Sigmoid colon (tissue), 7 donors: ENCODE results near the gene PERM1. TPM values are rescaled to one million over a fixed set of nuclear protein-coding genes. Genes with fewer than 3 reads are reported as not detected.

Source experiments
- DNase-seq: peaks from one replicate; pipeline ENCODE4 v3.0.0-alpha.2; 2019
- H3K27ac ChIP-seq, 4 donors: fragments of 200-600 bp; sonication (generic); one replicate each; pipeline ENCODE4 v1.5.1; 2016 to 2019; ENCODE audit warnings: mild to moderate bottlenecking in 1 of 4
- H3K27me3 ChIP-seq, 3 donors: fragments of 200-600 bp; sonication (generic); one replicate each; pipeline ENCODE4 v1.5.1; 2019; ENCODE audit warnings: mild to moderate bottlenecking in 1 of 3
- H3K36me3 ChIP-seq, 4 donors: fragments of 200-600 bp; sonication (generic); one replicate each; pipeline ENCODE4 v1.5.1; 2016 to 2019
- H3K4me1 ChIP-seq, 4 donors: fragments of 200-600 bp; sonication (generic); one replicate each; pipeline ENCODE4 v1.5.1; 2017 to 2019
- H3K4me3 ChIP-seq, 4 donors: fragments of 200-600 bp; sonication (generic); one replicate each; pipeline ENCODE4 v1.5.1; 2017 to 2019; ENCODE audit warnings: mild to moderate bottlenecking in 2 of 4, moderate library complexity in 1 of 4
- H3K9me3 ChIP-seq, 4 donors: fragments of 200-600 bp in 3 of 4; sonication (generic) in 3 of 4; one replicate each; pipeline versions ENCODE4 v1.5.1 to v1.6.1; 2013 to 2019
- EP300 ChIP-seq, 4 donors: sonication (generic); formaldehyde crosslinking; IDR thresholded peaks; one replicate each; pipeline ENCODE4 v1.6.1; 2017; ENCODE audit warnings: antibody characterized with exemption in 4 of 4
- POLR2A ChIP-seq, 2 donors: fragments of 450-650 bp; IDR thresholded peaks; one replicate each; pipeline ENCODE4 v1.6.1; 2016; ENCODE audit warnings: antibody characterized with exemption in 2 of 2, mild to moderate bottlenecking in 2 of 2, moderate library complexity in 2 of 2
- POLR2AphosphoS5 ChIP-seq, 4 donors: sonication (generic); formaldehyde crosslinking; IDR thresholded peaks; one replicate each; pipeline ENCODE4 v1.6.1; 2017; ENCODE audit warnings: antibody characterized with exemption in 4 of 4
- WGBS, 2 donors: extraction: QIAGEN DNeasy Blood & Tissue Kit; methylation state at CpG; one replicate each; pipeline ENCODE4 v1.1.7; 2013; 5-methylcytosine and 5-hydroxymethylcytosine counted together
- intact Hi-C: fragments of 100-400 bp; cut with DNase I; formaldehyde crosslinking; loops from one replicate; pipeline ENCODE4 v1.15.1; 2023
- polyA plus RNA-seq, 3 donors: library from polyadenylated mRNA; stranded (reverse); fragments of 200-250 nt; gene quantifications; one replicate each; pipeline ENCODE4 v1.2.3, GENCODE V29; 2013
- total RNA-seq, 4 donors: library from RNA; depleted of rRNA; stranded (reverse); fragments of >200 nt; gene quantifications; one replicate each; pipeline ENCODE4 v1.1.0, GENCODE V29; 2016
- TF ChIP-seq, protein P1 (sequence below), 4 experiments: fragments of 450-650 bp in 3 of 4; fragments of 200-600 bp in 1 of 4; IDR thresholded peaks; one replicate each; pipeline ENCODE4 v1.5.1; 2016 to 2019; ENCODE audit warnings: antibody characterized with exemption in 4 of 4, mild to moderate bottlenecking in 3 of 4, moderate library complexity in 2 of 4
- donor health status: healthy with polysubstance abuse.
- donor health status: Bipolar disorder and iron deficiency.
- donor health status: healthy.

Gene PERM1
- total and polyA plus RNA-seq, 7 donors, result under 0.01 to 0.69 (median 0.16) TPM; not detected in 4

- Histone ChIP-seq H3K36me3 (no peaks in the 10 kb centered on the region), H3K27ac (peak overlapping the region; percentile 89 to 98 (median 96)), H3K4me3 (peak overlapping the region; percentile 46 to 92 (median 60)), H3K9me3 (no peaks in the 10 kb centered on the region), H3K4me1 (peaks cover 0 to 42% (median 31%) of the 10 kb centered on the region in 4 donors), H3K27me3 (peaks cover 0 to 17% (median 5%) of the 10 kb centered on the region in 3 donors)
- 0 to 1% methylated on average over 86 of the region's 86 CpGs for WGBS, 2 donors
- peak; percentile 78 for DNase-seq
- intact Hi-C loops, result no loop called here
- TF ChIP-seq POLR2AphosphoS5 (IDR thresholded peaks at IDR 0.05), result peak in 1 of 4 donors; percentile 4
- TF ChIP-seq EP300 (IDR thresholded peaks at IDR 0.05), result no peak
- TF ChIP-seq, protein P1, sequence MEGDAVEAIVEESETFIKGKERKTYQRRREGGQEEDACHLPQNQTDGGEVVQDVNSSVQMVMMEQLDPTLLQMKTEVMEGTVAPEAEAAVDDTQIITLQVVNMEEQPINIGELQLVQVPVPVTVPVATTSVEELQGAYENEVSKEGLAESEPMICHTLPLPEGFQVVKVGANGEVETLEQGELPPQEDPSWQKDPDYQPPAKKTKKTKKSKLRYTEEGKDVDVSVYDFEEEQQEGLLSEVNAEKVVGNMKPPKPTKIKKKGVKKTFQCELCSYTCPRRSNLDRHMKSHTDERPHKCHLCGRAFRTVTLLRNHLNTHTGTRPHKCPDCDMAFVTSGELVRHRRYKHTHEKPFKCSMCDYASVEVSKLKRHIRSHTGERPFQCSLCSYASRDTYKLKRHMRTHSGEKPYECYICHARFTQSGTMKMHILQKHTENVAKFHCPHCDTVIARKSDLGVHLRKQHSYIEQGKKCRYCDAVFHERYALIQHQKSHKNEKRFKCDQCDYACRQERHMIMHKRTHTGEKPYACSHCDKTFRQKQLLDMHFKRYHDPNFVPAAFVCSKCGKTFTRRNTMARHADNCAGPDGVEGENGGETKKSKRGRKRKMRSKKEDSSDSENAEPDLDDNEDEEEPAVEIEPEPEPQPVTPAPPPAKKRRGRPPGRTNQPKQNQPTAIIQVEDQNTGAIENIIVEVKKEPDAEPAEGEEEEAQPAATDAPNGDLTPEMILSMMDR (IDR thresholded peaks at IDR 0.05), result no peak
- TF ChIP-seq POLR2A (IDR thresholded peaks at IDR 0.05), result no peak
Observed at GRCh38 chr1:998995-999724, 17.3 kb upstream of the PERM1 start.

DNA sequence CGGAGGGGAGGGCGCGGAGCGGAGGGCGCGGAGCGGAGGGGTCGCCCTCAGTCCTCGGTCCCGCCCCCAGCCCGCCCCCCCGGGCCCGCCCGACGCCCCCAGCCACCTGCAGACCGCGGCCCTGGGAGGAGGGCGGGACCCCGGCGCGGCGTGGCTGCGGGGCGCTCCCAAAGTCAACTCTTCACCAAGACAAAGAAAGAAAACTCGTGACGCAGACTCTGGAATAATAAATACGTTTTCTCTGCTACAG is 16.8 kb upstream of the PERM1 start:
- H3K36me3 ChIP-seq, result no peaks in the 10 kb centered on the region
- H3K4me1 ChIP-seq, result peaks cover 0 to 42% (median 31%) of the 10 kb centered on the region in 4 donors
- H3K9me3 ChIP-seq, result no peaks in the 10 kb centered on the region
- DNase-seq, result no peak
- no peak for TF ChIP-seq POLR2A (IDR thresholded peaks at IDR 0.05)
- TF ChIP-seq, protein P1 (IDR thresholded peaks at IDR 0.05), result no peak
- no peak for TF ChIP-seq POLR2AphosphoS5 (IDR thresholded peaks at IDR 0.05)
- TF ChIP-seq EP300 (IDR thresholded peaks at IDR 0.05), result no peak
- WGBS, 2 donors, result 3 to 4% methylated on average over 27 of the region's 27 CpGs
- H3K27ac ChIP-seq, result peak overlapping the region; percentile 89 to 98 (median 96)
- peak overlapping the region; percentile 46 to 92 (median 60) for H3K4me3 ChIP-seq
- intact Hi-C loops, result no loop called here
- H3K27me3 ChIP-seq, result peaks cover 0 to 17% (median 5%) of the 10 kb centered on the region in 3 donors

DNA sequence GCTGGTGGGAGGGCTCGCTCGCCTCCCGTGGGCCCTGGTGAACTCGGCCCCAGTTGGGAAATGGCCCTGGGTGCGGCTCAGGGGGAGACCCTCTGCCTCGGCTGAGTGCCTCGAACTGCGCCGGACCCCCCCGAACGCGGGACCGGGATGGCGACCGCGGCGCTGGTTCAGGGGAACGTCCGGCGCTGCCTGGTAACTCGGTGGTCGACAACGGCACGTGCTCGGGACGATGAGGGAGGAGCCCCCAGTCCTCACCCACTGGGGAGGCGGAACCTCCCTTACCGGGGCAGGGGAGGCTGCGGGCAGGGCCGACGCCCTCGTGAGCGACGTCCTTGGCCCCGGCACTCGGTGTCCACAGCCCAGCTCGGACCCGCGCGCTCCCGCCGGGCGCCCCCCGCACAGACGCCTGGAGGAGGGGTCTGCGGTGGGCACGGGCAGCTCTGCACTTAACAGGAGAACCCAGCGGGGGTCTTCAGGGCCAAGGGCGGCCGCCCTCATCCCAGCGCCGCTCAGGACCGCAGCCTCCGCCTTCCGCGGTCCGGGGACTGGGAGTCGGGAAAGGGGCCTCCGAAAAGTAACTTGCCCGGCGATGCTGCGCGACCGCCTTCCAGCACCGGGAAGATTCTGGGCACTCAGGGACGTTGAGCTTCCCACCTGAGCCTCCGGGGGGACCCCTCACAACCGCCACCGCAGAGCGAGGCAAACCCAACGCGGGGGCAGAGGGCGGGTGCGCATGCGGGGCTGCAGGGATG is 16.3 kb upstream of the PERM1 start:
- intact Hi-C loops, result no loop called here
- TF ChIP-seq POLR2A (IDR thresholded peaks at IDR 0.05) (no peak), EP300 (IDR thresholded peaks at IDR 0.05) (no peak), POLR2AphosphoS5 (IDR thresholded peaks at IDR 0.05) (no peak)
- TF ChIP-seq, protein P1 (IDR thresholded peaks at IDR 0.05), result no peak
- 25 to 52% methylated on average over 75 of the region's 75 CpGs for WGBS, 2 donors
- peak overlapping the region; percentile 46 to 92 (median 60) for H3K4me3 ChIP-seq
- no peaks in the 10 kb centered on the region for H3K36me3 ChIP-seq
- H3K9me3 ChIP-seq, result no peaks in the 10 kb centered on the region
- DNase-seq, result peak; percentile 66
- peaks cover 0 to 17% (median 5%) of the 10 kb centered on the region in 3 donors for H3K27me3 ChIP-seq
- peaks cover 0 to 42% (median 31%) of the 10 kb centered on the region in 4 donors for H3K4me1 ChIP-seq
- peak overlapping the region in 3 of 4 donors; percentile 89 to 96 (median 96) for H3K27ac ChIP-seq

DNA sequence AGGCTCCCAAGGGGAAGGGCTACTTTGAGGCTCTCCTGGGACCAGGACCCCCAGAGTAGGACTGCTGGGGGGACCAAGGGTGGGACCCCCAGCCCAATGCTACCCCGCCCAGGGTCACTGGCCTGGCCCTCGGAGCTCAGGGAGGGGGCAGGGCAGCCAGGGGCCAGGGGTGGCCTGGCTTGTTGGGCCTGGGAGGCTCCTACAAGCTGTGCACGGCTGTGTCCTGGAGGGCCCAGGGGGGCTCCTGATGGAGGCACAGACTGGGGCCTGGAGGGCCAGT is 15.8 kb upstream of the PERM1 start:
- no peaks in the 10 kb centered on the region for H3K36me3 ChIP-seq
- intact Hi-C loops, result no loop called here
- peak; percentile 66 for DNase-seq
- H3K9me3 ChIP-seq, result peaks cover 0 to under 1% (median 0%) of the 10 kb centered on the region in 4 donors
- H3K27me3 ChIP-seq, result peaks cover 0 to 17% (median 5%) of the 10 kb centered on the region in 3 donors
- TF ChIP-seq POLR2A (IDR thresholded peaks at IDR 0.05) (no peak), EP300 (IDR thresholded peaks at IDR 0.05) (no peak), POLR2AphosphoS5 (IDR thresholded peaks at IDR 0.05) (no peak)
- TF ChIP-seq, protein P1 (IDR thresholded peaks at IDR 0.05), result no peak
- H3K4me3 ChIP-seq, result no peak overlapping the region
- WGBS, 2 donors, result 75 to 81% methylated on average over 3 of the region's 3 CpGs
- H3K4me1 ChIP-seq, result peaks cover 0 to 42% (median 31%) of the 10 kb centered on the region in 4 donors
- H3K27ac ChIP-seq, result no peak overlapping the region
